HT-29 (cell line): ENCODE measurements around the gene SCAPER. TPM values are rescaled to one million over a fixed set of nuclear protein-coding genes. Genes with fewer than 3 reads are reported as not detected.
"Not testable (repeated sequence)": the region's sequence is repeated elsewhere in the genome, so short reads cannot be mapped to it uniquely, and the experiment has no call there.

Source experiments
- DNase-seq: peaks from one replicate; pipeline ENCODE4 v3.0.0-alpha.2; 2015; ENCODE audit warnings: low spot score
- total RNA-seq: library from RNA; depleted of rRNA; stranded (reverse); fragments of >200 nt; shearing (Covaris generic); gene quantifications from 2 replicates; pipeline ENCODE4 v1.2.3, GENCODE V29; 2014

Gene SCAPER
- total RNA-seq, 1 experiment from 2014 or later = 6.0 TPM

DNA sequence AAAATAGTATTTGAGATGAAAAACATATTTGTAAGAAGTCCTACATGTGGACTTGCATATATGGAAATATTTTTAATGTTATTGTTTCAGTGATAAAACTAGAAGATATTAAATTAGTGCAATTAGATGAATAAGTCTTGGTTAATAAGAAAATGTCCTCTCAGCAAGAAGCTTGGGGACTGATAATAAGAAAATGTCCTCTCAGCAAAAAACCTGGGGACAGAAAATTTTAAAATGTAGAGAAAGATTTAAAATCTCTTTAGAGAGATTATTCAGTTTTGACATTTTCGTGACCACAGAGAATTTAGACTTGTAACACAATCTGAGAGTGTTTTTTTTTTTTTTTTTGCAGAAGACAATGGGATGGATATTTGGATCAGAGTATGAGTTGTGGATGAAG lies 412.6 kb downstream of the SCAPER start:
- no peak for DNase-seq

DNA sequence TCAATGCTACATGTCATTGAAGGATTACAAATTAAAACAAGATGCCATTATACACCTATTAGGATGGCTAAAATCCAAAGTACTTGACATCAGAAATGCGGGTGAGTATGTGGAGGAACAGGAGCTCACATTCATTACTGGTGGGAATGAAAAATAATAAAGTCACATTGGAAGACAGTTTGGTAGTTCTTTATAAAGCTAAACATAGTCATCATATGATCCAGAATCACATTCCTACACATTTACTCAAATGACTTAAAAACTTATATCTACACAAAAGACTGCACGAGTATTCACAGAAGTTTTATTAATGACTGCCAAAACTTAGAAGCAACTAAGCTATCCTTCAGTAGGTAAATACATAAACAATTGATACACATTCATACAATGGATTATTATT lies 421.4 kb downstream of the SCAPER start:
- no peak for DNase-seq

DNA sequence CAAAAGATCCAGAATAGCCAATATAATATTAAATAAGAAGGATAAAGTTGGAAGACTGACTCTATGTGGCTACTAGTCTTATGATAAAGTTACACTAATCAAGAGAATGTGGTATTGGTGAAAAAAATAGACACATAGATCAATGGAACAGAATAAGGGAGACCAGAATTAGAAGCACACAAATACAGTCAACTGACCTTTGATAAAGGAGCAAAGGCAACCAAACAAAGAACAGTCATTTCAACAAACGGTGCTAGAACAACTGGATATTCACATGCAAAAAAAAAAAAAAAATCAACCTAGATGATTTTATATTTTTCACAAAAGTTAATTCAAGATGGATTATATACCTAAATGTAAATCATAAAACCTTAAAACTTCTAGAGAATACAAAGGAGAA lies 422.1 kb downstream of the SCAPER start:
- DNase-seq = no peak

DNA sequence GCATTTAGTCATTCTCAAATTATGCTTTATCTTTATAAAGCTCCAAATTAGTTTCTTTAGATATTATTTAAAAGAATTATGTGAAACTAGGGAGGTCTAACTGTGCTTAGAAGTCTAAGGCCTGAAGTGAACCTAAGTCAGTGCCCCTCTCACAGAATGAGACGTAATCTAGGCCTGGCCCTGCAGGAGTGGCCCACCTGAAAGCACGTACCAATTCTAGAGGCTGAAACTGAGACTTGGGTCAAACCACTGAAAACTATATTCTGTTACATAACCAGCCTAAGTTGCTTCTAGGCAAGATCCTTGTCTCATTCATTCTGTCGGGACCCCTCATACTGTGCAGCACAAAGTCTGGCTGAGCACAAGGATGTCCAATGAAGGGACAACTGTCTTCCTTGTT lies 424.9 kb downstream of the SCAPER start:
- no peak for DNase-seq

DNA sequence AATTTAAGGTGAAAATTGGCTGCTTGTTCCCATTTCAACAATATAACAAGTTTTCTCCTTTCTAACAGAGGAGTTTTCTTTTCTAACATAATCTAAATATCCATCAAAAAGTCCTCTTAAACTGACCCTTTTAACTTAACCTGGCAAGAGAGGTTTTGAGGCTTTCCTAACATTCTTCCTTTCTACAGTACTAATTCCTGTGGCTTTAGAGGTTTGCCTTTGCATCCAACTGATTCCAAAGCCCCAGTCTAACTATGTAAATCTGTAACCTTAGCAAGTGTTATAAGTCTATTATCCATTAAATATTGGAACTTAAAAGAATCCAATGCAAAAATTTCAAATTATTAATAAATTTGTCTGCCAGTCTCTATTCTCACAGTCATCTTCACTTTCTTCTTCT lies 434.4 kb downstream of the SCAPER start:
- DNase-seq = no peak

DNA sequence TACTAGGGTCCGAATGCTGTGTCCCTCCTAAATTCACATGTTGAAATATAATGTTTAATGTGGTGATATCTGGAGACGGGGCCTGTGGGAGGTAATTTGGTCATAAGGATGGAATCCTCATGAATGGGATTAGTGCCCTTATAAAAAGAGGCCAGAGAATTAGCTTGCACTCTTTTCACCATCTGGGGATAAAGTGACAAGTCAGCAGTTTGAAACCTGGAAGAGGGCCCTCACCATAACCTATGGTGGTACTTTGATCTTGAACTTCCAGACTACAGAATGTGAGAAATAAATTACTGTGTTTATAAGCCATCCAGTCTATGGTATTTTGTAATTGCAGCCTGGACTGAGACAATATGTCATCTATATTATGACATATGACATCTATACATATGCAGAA lies 436.4 kb downstream of the SCAPER start:
- DNase-seq = no peak

DNA sequence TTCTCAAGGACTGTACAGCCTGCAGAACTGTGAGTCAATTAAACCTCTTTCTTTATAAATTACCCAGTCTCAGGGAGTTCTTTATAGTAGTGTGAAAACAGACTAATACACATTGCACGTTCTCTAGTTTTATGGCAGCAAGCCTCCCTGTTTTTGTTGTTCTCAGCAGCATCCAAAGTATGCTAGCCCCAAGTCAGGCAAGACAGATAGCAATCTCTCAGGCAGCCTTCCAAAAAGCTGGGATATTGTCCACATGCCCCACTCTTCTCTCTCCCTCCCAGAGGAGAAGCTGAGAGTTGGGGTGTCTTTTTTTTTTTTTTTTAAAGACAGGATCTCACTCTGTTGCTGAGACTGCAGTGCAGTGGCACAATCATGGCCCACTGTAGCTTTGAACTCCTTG lies 438.0 kb downstream of the SCAPER start:
- no peak for DNase-seq

DNA sequence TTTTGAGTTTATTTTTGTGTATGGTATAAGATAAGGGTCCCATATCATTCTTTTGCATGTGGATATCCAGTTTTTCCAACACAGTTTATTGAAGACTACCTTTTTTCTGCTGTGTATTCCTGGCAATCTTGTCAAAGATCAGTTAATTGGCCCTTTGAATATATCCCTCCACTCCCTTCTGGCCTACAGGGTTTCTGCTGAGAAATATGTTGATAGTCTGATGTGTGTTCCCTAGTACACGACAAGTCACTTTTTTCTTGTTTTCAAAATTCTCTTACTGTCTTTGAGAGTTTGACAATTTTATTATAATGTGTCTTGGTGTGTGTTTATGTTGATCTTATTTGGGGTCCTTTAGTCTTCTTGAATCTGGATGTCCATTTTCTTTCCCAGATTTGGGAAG lies 439.4 kb downstream of the SCAPER start:
- DNase-seq = no peak

DNA sequence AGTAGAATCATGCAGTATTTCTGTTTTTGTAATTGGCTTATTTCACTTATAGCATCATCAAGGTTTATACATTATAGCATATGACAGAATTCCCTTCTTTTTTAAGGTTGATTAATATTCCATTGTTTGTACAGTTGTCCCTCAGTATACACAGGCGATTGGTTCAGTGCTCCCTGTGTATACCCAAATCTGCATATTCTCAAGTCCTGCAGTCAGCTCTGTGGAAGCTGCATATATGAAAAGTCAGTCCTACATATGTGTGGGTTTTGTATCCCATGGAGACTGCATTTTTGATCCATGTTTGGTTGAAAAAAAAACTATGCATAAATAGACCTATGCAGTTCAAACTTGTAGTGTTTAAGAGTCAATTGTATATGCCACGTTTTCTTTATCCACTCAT lies 440.9 kb downstream of the SCAPER start:
- DNase-seq = no peak

DNA sequence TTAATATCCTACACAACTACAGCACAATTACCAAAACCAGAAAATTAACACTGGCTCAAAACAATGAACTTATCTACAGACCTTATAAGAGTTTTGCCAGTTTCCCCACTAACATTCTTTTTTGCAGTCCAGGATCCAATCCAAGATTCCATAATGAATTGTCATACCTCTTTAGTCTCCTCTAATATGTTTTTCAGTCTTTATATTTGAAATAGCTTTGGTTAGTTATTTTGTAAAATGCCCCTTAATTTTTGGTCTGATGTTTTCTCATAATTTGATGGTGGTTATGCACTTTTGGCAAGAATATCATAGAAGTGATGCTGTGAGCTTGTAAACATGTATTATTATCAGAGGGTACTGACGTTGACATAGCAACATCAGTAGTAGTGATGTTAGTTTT lies 444.3 kb downstream of the SCAPER start:
- no peak for DNase-seq

DNA sequence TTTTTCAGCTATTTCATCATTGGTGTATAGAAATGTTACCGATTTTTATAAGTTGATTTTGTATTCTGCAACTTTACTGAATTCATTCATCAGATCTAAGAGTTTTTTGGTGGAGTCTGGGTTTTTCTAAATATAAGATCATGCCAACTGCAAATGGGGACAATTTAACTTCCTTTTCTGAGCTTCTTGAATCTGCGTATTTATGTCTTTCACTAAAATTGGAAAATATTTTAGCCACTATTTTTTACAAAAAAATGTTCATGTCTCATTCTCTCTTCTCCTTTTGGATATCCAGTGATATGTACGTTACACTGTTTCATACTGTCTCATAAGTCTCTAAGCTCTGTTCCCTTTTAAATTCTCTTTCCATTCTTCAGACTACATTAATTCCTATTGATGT lies 444.8 kb downstream of the SCAPER start:
- no peak for DNase-seq

DNA sequence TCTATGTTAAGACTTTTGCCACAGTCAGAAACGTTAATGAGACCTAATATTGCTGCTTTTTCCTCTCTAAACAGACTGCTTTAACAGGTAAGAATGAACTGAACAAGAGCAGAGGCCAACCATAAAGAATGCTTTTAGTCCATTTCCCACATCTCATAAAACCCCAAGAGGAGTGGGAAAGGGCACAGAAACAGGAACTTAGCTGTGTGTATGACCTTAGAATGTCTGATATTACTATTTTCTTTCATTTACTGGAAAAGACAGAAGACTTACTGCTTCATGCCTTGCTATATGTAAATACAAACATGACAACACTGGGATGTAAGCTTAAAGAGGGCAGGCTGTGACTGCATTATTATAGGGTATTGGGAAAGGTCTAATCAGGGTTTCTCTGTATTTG lies 453.6 kb downstream of the SCAPER start:
- no peak for DNase-seq

DNA sequence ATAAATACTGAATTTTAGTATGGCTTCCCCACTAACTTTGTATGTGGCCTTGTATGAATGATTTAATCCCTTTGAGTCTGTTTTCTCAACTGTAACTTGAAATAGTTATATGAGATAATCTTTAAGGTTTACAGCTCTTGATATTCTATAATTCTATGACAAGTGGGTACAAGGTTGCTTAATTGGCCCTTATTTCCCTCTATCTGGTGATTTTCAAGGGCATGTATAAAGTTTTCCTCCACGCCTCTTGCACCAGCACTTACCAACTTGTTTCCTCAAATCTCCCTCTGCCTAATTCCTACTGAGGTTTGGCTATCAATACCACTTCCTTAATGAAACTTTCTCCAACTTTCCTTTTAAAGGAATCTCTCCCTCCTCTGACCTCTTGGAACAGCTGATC lies 455.7 kb downstream of the SCAPER start:
- DNase-seq = no peak

DNA sequence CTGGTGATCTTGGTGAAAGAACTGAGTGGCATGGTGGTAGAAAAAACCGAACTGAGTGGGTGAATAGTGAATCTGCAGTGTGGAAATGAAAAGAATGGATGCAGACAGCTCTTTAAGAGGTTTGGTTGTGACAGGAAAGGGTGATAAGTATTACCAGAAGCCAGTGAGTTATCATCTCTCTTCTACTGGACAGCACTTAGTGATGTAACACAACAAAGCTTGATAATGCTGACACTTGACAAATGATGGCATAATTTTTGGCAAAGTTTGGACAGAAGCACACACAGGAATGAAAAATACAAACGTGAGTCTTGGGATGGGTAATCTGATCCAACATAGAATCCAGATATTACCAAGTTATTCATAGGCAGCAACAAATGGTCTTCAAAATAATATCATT lies 456.4 kb downstream of the SCAPER start:
- no peak for DNase-seq

DNA sequence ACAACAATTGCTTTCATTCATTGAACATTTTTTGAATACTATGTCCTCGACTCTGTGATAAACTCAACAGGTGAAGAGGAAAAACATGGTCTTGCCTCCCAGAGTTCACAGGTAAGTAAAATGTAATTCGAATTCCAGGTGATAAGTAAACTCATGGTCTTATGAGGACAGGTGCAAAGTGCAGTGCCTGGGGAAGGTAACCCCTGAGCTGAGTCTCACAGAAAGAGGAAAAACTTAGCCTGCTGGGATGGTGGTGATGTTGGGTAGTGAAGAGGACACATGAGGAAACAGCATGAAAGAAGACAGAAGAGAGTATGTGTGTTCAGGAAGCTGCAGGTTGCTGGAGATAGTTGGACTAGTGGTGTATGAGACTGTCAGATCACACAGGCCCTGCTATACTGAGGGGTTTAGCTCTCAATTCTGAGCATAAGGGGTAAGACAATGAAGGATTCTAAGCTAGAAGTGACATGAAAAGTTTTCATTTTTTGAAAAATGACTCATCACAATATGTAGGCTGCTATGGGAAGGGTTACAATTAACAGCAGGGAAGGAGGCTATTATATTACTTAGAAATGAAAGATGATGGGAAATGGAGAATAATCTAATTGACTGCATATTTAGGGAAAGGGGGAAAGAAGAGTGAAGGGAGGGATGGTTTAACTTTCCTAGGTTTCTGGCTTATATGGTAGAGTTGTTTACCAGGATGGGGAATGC lies 457.3 kb downstream of the SCAPER start:
- no peak for DNase-seq

DNA sequence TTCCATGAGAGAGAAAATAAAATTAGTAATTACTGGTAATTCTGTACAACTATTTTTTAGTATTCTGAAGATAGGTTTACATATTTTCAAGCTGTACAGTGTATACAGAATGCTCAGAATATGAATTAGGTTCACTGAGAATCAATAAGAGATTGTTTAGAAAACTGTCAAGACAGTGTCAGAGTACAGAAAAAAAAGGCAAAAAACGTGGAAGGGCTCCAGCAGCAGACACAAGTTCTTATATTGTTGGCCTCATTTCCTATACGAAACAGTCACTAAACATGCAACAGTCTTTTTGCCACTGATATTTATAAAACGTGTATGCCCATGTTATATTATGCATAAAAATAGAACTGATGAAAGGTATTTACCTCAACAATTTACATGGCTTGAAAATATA lies 464.7 kb downstream of the SCAPER start:
- DNase-seq = no peak

DNA sequence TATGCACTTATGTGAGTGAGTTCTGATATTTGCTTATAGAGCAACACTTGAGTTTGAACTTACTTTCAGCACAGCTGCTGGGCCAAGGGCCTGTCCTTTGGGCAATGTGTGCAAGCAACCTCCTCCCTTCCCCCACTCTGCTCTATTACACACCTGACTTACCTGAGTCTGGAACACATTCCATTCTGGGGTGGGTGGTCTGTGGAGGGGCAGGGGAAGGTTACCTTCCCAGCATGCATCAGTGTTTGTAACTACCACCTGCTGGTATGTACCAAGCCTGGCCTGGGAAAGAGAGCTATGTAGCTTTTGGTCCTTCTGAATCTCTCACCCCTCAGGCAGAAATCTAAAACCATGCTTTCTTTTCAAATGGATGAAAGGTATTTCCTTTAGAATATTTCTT lies 465.6 kb downstream of the SCAPER start:
- peak; percentile 56 for DNase-seq

DNA sequence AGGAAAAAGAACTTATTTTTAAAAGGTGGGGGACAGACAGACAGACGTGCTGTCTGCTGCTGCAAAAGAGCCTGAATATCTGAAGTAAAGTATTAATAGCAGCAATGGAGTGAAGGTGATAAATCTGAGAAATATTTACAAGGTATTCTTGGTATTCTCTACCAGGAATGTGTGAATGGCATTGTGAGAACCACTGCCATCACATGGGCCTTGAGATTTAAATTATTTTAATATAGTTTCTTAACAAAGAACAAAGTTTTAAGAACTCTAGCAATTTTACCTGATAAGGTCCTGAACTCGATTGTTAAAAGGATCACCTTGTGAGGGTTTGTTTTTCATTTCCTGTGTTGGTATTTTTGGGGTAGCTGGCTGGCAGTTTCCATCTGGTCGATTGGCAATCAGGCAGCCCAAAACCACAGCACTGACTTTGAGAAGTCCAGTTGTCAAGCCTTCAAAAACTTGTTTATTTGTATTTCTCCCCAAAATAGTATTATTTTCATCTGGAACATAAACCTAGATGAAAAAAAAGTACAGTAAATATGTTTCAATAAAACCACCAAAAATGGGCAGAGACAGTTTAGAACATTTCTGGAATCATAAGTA lies 471.2 kb downstream of the SCAPER start:
- no peak for DNase-seq

DNA sequence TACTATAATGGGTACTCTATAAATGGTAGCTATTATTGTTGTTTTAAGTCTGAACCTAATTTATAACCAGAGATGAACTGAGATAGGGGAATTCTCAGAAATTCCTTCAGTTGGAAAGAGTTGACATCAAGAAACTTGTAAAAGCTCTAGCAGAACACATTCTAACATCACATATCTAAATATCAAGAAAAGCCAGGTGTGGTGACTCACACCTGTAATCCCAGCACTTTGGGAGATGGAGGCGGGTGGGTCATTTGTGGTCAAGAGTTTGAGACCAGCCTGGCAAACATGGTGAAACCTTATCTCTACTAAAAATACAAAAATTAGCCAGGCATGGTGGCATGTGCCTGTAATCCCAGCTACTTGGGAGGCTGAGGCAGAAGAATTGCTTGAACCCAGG lies 472.1 kb downstream of the SCAPER start:
- DNase-seq = peak; percentile 26

DNA sequence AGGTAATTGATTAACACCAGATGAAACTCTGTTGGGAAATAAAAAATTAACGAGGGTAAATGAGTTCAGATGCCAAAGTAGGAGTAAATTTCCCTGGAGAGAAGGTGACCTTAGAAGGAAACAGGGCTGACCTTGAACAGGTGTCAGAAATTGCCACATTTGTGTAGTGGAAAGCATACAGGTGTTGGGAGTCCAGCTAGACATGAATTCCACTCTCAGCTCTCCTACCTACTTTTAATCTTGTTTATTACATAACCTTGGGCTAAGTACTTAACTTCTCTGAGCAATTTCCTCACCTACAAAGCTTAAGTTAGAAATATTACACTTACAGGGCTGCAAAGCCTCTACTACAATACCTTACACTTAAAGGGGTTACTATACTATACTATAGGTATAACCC lies 472.5 kb downstream of the SCAPER start:
- no peak for DNase-seq

DNA sequence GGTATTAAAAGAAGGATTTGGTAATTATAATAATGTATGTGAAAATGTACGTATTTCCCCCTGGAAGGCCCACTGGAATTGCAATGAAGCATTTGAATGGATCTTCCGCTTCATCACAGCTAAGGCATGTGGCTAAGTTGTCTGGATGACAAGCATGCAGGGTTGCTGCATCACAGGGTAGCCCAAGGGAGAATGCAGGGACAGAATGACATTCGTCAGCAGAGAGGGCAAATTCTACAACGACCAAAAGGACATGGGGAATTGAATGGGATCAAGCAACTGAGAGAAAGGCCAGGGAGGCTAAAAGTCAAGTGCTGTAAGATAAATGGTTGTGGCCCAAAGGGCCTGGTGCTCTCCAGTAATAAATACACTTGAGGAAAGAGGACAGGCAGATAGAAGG lies 473.2 kb downstream of the SCAPER start:
- no peak for DNase-seq

DNA sequence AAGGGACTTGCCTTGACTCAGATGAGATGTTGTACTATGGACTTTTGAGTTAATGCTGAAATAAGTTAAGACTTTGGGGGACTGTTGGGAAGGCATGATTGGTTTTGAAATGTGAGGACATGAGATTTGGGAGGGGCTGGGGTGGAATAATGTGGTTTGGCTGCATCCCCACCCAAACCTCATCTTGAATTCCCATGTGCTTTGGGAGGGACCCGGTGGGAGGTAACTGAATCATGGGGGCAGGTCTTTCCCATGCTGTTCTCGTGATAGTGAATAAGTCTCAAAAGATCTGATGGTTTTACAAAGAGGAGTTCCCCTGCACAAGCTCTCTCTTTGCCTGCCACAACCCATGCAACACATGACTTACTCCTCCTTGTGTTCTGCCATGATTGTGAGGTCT lies 474.4 kb downstream of the SCAPER start:
- not testable (repeated sequence) for DNase-seq

DNA sequence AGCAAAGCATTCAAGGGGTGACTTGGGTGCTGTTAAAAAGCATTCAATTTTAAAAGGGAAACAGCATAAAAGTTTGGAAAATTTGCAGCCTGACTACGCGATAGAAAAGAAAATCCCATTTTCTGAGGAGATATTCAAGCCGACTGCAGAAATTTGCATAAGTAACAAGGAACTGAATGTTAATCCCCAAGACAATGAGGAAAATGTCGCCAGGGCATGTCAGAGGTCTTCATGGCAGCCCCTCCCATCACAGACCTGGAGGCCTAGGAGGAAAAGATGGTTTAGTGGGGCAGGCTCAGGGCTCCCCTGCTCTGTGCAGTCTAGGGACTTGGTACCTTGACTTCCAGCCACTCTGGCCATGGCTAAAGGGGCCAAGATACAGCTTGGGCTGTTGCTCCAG lies 475.5 kb downstream of the SCAPER start:
- DNase-seq = no peak

DNA sequence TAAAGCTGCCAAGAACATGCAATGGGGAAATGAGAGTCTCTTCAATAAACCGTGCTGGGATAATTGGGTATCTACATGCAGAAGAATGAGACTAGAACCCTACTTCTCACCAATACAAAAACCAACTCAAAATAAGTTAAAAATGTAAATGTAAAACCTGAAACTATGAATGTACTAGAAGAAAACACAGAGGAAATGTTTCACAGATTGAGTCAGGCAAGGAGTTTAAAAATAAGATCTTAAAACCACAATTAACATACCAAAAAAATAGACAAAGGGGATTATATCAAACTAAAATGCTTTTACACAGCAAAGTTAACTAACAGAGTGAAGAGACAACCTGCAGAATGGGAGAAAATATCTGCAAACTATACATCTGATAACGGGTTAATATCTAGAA lies 478.2 kb downstream of the SCAPER start:
- no peak for DNase-seq
